Activated gamma-delta T cell (primary cell): Measurements from ENCODE around the gene ZMYM3.

Source experiments
- DNase-seq: peaks from one replicate; lab custom pipeline; 2025; lab: John Stamatoyannopoulos, UW

ZMYM3 gene

DNA sequence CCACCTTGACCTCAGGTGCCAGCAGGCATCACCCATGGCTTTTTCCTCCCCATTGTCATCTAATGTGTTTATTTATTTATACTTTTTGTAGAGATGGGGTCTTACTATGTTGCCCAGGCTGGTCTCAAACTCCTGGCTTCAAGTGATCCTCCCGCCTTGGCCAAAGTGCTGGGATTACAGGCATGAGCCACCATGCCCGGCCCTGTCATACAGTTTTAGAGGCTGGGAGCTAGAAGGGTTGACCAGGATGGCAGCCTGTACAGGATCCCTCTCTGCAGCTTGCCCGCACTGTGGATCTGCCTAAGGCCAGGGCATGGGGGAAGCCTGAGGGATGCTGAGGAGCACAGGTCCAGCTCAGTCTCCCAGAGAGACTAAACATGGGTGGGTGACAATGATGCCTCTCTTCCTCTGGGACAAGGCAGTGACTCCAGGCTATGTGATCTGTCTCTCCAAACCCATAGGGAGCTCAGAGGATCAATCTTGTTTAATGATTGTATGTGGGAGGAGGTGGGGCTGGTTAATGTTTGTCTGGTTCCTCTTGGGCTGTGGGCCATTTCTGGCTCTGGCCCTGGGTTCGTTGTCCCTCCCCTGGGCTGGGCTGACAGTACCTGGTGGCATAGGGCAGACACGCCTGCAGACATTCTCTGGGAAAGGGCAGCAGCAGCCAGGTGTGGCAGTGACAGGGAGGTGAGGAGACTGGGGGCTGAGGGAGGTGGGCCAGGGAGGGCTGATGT, 39.2 kb downstream of the ZMYM3 start:
- DNase-seq = no peak

DNA sequence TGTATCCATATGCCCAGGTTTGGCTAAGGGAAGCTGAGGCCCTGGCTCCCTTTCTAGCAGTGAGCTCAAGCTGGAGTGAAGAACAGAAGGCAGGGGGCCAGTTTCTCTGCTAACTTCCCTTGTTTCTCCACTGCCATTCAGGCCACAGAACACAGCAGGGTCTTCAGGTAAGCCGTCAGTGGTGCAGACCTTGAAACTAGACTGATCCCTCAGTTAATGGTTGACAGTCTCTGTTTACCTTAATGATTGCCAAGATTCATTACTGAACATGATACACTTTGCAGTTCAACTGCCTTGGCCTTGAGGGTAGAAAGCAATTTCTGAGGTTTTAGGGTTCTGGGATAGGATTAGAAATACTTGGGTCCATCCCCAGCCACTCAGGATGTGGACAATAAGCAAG, 39.8 kb downstream of the ZMYM3 start:
- DNase-seq = no peak

DNA sequence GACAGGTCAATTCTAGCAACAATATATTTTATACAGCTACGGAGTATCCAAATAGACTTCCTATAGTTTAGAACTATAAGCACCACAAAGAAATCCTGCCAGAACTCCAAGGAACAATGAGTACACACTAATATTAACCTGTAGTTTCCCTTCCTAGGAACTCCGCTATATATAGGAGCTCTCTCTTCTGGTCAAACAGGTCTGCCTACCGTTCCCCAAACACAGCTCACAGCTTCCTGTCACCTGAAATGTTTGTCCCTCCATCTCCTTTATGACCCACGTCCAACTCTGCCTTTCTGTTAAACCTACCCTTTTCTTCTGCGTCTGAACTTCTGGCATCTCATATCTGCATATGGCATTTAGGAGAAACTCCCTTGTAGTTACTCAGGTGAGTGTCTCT, 41.4 kb downstream of the ZMYM3 start:
- DNase-seq = no peak

DNA sequence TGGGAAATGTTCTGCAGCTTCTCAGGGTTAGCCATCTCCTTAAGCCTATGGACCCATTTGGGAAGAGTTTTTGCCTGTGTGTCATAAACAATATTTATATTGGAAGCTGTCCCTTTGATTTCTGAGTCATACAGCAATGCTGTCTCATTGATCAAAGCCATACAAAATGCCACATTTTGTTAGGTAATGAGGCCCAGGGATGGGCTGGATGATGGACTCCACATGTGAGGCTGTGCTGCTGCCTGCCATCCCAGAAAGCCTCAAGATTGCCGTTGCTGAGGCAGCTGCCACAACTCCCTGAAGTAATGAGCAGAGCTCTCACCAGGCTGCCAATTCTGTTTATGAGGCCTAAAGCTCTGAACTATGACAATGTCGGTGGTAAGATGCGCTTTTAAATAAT, 43.1 kb downstream of the ZMYM3 start:
- no peak for DNase-seq

DNA sequence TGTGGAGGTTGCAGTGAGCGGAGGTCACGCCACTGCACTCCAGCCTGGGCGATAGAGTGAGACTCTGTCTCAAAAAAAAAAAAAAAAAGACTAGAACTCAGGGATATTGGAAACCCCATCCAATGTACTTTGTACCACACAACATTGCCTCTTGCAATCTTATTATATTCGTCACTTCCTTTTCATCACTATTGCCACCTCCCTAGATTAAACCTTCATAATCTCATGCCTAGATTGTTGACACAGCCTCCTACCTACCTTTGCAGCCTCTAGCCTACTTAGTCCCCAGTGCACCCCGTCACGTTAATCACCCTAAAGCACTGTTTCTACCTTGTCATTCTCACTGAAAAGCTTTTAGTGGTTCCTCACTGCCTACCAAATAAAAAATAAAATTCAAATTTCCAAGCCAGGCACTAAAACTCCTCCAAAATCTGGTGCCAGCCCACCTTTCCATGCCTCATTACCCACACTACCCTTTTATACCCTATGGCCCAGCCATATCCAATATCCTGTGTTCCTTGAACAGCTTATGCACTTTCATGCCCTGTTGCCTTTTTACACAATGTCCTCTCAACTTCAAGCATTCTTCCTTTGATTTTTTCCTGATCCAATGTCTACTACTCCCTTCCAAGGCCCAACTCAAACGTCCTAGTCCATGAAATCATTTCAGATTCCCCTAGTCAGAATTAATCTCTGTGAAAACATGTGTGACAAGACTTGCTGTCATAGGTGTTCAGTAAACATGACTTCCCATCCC, 54.5 kb downstream of the ZMYM3 start:
- DNase-seq = no peak

DNA sequence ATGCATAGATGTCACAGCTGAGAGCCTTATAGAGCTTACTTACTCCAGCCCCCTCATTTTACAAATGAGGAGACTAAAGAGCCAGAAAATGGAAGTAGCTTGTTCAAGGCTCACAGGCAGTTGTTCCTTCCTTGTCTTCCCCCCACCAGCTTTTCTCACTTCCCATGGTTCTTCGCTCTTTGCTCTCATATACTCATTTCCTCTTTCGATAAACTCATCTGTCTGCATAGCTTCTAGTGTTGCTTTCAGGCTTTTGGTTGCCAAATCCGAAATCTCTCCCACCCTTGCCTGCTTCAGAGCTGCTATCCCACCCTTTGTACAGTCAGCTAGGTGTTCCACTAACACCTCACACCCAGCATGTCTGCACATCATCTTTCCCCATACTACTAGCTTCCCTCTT, 55.9 kb downstream of the ZMYM3 start:
- DNase-seq = no peak

DNA sequence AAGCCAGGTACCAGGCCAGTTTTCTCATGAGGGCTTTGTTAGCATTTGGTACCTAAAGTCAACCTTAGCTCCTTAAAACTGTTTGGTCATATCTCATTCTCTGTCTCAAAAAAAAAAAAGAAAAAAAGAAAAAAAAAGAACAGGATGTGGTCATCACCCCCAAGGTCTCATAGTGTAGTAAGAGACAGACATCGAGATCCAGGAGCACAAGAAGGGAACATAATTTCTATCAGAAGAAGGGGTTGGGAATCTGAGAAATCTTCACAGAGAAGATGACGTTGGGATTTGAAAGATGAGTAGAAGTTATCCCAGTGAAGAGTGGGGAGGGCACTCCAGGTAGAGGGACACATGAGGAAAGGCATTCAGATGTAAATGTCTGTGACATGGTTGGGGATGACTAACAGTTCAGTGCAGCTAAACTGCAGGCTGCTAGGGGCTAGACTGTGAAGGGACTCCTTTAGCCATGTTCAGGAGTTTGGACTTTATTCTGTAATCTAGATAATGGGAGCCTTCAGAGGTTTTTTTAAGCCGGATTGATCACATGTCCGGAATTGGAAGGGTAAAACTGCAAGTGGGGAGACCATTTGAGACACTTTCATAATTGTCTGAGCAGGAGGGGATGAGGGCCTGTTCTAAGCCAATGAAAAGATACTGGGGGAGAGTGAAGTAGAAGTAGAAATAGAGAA, 57.8 kb downstream of the ZMYM3 start:
- DNase-seq = no peak

DNA sequence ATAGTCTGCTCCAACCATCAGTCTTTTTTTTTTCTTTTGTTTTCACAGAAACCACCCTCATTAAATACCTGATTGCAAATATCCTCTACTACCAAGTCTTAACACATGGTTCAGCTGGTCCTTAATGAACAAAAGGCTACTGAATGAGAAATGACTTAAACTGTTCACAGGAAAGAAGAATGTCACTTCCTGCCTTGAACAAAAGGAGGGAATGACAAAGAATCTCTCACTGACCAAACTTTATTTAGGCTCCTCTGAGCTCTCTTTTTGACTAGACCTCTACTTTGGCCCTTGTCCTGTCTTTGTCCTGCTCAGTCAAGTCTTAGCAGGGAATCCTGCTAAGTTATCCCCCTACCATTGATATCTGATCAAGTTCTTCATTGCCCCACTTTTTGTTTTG, 62.7 kb downstream of the ZMYM3 start:
- DNase-seq = no peak
